ENCODE measurements around the gene PRSS12. TPM values are rescaled to one million over a fixed set of nuclear protein-coding genes. Genes with fewer than 3 reads are reported as not detected.

The PRSS12 gene
- polyA plus RNA-seq, 1 donor from 2014 or later: 1.1 TPM

DNA sequence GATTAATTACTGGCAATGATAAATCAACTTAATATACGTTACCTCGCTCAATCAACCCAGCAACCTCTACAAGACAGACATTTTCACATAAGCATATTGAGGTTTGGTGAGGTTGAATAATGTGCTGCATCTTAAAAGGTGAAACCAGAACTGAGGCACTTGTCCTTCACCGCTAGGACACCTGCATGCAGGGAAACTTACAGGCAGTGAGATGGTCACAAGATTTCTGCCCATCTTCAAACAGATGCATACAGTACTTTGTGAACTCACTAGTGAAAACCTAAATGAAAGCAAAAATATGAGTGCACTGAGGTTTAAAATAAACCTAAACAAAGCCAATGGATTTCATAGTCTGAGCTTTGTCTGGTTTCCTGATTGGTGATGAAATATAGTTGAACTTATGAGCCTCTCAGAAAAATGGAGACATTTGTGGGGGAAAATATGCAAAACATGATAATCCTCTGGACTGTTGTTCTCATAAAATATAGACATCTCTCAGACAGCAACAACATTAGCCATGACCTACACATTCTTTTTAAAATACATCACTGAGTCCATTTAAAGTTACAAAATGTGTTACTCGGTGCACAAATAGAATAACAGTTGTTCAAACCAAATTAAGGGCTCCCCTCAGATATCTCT is 20.9 kb upstream of the PRSS12 start:
- Histone ChIP-seq H3F3A (ENCODE audit: insufficient read depth, low read length, poor library complexity, severe bottlenecking) (no peaks in the 10 kb centered on the region), H3K4me2 (ENCODE audit: low read length) (no peak overlapping the region), H3K36me3 (ENCODE audit: insufficient read depth, low read length) (no peaks in the 10 kb centered on the region), H3K9me2 (ENCODE audit: insufficient read depth, low read length) (no peaks in the 10 kb centered on the region), H2AFZ (ENCODE audit: low read depth, low read length) (no peak overlapping the region), H3K9ac (ENCODE audit: low read length) (no peak overlapping the region), H3K9me3 (ENCODE audit: low read length) (no peaks in the 10 kb centered on the region), H3K4me3 (ENCODE audit: low read length) (no peak overlapping the region), H3K79me2 (replicated peaks; ENCODE audit: insufficient read depth, low read length) (no peaks in the 10 kb centered on the region), H4K20me1 (ENCODE audit: insufficient read depth) (no peaks in the 10 kb centered on the region), H3K27ac (ENCODE audit: low read length) (no peak overlapping the region), H3K27me3 (ENCODE audit: insufficient read depth, low read depth, low read length) (no peaks in the 10 kb centered on the region)
- TF ChIP-seq, protein P1, sequence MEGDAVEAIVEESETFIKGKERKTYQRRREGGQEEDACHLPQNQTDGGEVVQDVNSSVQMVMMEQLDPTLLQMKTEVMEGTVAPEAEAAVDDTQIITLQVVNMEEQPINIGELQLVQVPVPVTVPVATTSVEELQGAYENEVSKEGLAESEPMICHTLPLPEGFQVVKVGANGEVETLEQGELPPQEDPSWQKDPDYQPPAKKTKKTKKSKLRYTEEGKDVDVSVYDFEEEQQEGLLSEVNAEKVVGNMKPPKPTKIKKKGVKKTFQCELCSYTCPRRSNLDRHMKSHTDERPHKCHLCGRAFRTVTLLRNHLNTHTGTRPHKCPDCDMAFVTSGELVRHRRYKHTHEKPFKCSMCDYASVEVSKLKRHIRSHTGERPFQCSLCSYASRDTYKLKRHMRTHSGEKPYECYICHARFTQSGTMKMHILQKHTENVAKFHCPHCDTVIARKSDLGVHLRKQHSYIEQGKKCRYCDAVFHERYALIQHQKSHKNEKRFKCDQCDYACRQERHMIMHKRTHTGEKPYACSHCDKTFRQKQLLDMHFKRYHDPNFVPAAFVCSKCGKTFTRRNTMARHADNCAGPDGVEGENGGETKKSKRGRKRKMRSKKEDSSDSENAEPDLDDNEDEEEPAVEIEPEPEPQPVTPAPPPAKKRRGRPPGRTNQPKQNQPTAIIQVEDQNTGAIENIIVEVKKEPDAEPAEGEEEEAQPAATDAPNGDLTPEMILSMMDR (IDR thresholded peaks at IDR 0.05; ENCODE audit: poor library complexity, severe bottlenecking): no peak
- TF ChIP-seq MXI1 (conservative IDR thresholded peaks at IDR 0.05; ENCODE audit: poor library complexity, severe bottlenecking): no peak
- no peak for TF ChIP-seq EP300 (conservative IDR thresholded peaks at IDR 0.05; ENCODE audit: poor library complexity, severe bottlenecking)
- TF ChIP-seq RAD21 (conservative IDR thresholded peaks at IDR 0.05): no peak
- no peak for TF ChIP-seq POLR2AphosphoS5 (IDR thresholded peaks at IDR 0.05)
- no peak for TF ChIP-seq TAF1 (IDR thresholded peaks at IDR 0.05; ENCODE audit: low read depth)

DNA sequence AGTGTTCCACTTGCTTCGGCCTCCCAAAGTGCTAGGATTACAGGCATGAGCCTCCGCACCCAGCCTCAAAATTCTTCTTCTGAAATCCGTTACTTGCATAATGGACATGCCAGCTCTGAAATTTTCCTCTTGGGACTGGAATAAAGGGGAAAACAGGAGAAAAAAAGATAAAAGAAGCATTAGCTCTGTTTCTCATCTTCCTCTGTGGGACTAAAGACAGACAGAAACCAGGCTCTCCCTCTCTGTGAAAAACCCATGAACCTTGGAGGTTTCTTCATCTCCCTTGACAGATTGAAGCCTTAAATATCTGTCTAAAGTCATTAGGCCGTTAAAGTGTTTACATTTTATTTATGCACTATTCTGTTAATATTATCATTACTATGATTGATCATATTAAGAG is 19.4 kb upstream of the PRSS12 start:
- no peaks in the 10 kb centered on the region for H4K20me1 ChIP-seq (ENCODE audit: insufficient read depth)
- TF ChIP-seq POLR2AphosphoS5 (IDR thresholded peaks at IDR 0.05) (no peak), SMC3 (conservative IDR thresholded peaks at IDR 0.05; ENCODE audit: poor library complexity) (no peak), RAD21 (conservative IDR thresholded peaks at IDR 0.05) (no peak)
- TF ChIP-seq, protein P2, sequence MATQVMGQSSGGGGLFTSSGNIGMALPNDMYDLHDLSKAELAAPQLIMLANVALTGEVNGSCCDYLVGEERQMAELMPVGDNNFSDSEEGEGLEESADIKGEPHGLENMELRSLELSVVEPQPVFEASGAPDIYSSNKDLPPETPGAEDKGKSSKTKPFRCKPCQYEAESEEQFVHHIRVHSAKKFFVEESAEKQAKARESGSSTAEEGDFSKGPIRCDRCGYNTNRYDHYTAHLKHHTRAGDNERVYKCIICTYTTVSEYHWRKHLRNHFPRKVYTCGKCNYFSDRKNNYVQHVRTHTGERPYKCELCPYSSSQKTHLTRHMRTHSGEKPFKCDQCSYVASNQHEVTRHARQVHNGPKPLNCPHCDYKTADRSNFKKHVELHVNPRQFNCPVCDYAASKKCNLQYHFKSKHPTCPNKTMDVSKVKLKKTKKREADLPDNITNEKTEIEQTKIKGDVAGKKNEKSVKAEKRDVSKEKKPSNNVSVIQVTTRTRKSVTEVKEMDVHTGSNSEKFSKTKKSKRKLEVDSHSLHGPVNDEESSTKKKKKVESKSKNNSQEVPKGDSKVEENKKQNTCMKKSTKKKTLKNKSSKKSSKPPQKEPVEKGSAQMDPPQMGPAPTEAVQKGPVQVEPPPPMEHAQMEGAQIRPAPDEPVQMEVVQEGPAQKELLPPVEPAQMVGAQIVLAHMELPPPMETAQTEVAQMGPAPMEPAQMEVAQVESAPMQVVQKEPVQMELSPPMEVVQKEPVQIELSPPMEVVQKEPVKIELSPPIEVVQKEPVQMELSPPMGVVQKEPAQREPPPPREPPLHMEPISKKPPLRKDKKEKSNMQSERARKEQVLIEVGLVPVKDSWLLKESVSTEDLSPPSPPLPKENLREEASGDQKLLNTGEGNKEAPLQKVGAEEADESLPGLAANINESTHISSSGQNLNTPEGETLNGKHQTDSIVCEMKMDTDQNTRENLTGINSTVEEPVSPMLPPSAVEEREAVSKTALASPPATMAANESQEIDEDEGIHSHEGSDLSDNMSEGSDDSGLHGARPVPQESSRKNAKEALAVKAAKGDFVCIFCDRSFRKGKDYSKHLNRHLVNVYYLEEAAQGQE (IDR thresholded peaks at IDR 0.05; ENCODE audit: borderline replicate concordance): no peak
- H3K9me2 ChIP-seq (ENCODE audit: insufficient read depth, low read length): no peaks in the 10 kb centered on the region
- no peaks in the 10 kb centered on the region for H3F3A ChIP-seq (ENCODE audit: insufficient read depth, low read length, poor library complexity, severe bottlenecking)
- H3K9ac ChIP-seq (ENCODE audit: low read length): no peak overlapping the region
- H3K9me3 ChIP-seq (ENCODE audit: low read length): no peaks in the 10 kb centered on the region
- H3K4me2 ChIP-seq (ENCODE audit: low read length): no peak overlapping the region
- no peak overlapping the region for H2AFZ ChIP-seq (ENCODE audit: low read depth, low read length)
- no peak overlapping the region for H3K27ac ChIP-seq (ENCODE audit: low read length)
- no peaks in the 10 kb centered on the region for H3K36me3 ChIP-seq (ENCODE audit: insufficient read depth, low read length)
- no peaks in the 10 kb centered on the region for H3K27me3 ChIP-seq (ENCODE audit: insufficient read depth, low read depth, low read length)
- no peak overlapping the region for H3K4me3 ChIP-seq (ENCODE audit: low read length)
- no peaks in the 10 kb centered on the region for H3K79me2 ChIP-seq (replicated peaks; ENCODE audit: insufficient read depth, low read length)

DNA sequence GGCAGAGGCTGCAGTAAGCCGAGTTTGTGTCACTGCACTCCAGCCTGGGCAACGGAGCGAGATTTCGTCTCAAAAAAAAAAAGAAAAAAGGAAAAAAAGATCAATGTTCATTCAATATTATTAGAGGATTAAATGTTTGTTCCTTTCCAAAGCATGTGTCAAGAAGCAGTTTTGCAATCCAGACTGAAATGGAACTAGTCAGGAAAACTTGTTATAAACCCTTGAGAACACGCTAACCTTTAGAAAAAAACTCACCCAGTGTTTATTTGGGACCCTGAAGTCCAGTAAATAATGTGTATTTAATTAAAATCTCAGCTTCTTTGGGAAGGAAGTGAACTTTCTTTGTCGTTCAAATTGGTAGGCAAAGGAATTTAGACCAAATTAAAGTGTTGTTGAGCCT is 16.4 kb upstream of the PRSS12 start:
- TF ChIP-seq POLR2AphosphoS5 (IDR thresholded peaks at IDR 0.05) (no peak), EP300 (conservative IDR thresholded peaks at IDR 0.05; ENCODE audit: poor library complexity, severe bottlenecking) (no peak), SMC3 (conservative IDR thresholded peaks at IDR 0.05; ENCODE audit: poor library complexity) (no peak), EZH2 (IDR thresholded peaks at IDR 0.05; ENCODE audit: borderline replicate concordance, insufficient read depth, low read length, poor library complexity, severe bottlenecking) (no peak), TAF1 (IDR thresholded peaks at IDR 0.05; ENCODE audit: low read depth) (no peak), MXI1 (conservative IDR thresholded peaks at IDR 0.05; ENCODE audit: poor library complexity, severe bottlenecking) (no peak), RAD21 (conservative IDR thresholded peaks at IDR 0.05) (no peak)
- TF ChIP-seq, protein P2 (IDR thresholded peaks at IDR 0.05; ENCODE audit: borderline replicate concordance): no peak
- TF ChIP-seq, protein P1 (IDR thresholded peaks at IDR 0.05; ENCODE audit: poor library complexity, severe bottlenecking): no peak
- Histone ChIP-seq H4K20me1 (ENCODE audit: insufficient read depth) (no peaks in the 10 kb centered on the region), H3K36me3 (ENCODE audit: insufficient read depth, low read length) (no peaks in the 10 kb centered on the region), H3K27me3 (ENCODE audit: insufficient read depth, low read depth, low read length) (no peaks in the 10 kb centered on the region), H3F3A (ENCODE audit: insufficient read depth, low read length, poor library complexity, severe bottlenecking) (no peaks in the 10 kb centered on the region), H3K9me3 (ENCODE audit: low read length) (no peaks in the 10 kb centered on the region), H3K9ac (ENCODE audit: low read length) (no peak overlapping the region), H3K9me2 (ENCODE audit: insufficient read depth, low read length) (no peaks in the 10 kb centered on the region), H3K4me3 (ENCODE audit: low read length) (no peak overlapping the region), H3K4me2 (ENCODE audit: low read length) (no peak overlapping the region), H2AFZ (ENCODE audit: low read depth, low read length) (no peak overlapping the region), H3K27ac (ENCODE audit: low read length) (no peak overlapping the region), H3K79me2 (replicated peaks; ENCODE audit: insufficient read depth, low read length) (no peaks in the 10 kb centered on the region)

Data from neural cell (in vitro differentiated cells).